SK-N-SH treated with all-trans-retinoic acid at 6 μM for 48 hours (cell line): ENCODE data around the gene H19.

ENCODE experiments used
- ATAC-seq: fragments of 200-7000 bp; cut with Tn5 transposase; 3 replicates; pipeline ENCODE4 v1.9.1; 2020; ENCODE audit warnings: mild to moderate bottlenecking, moderate library complexity
- ARNTL ChIP-seq: fragments of 450-650 bp; formaldehyde crosslinking; IDR thresholded peaks from 2 replicates; pipeline ENCODE4 v1.5.0; 2020; ENCODE audit warnings: low read depth, mild to moderate bottlenecking, moderate library complexity, borderline replicate concordance
- BACH2 ChIP-seq: fragments of 250-450 bp; sonication (Bioruptor Pico); IDR thresholded peaks from 2 replicates; pipeline ENCODE4 v1.9.0; 2021; ENCODE audit warnings: mild to moderate bottlenecking, borderline replicate concordance
- CSDC2 ChIP-seq: fragments of 250-450 bp; sonication (Bioruptor Pico); IDR thresholded peaks from 2 replicates; pipeline ENCODE4 v1.5.0; 2020; ENCODE audit warnings: mild to moderate bottlenecking, moderate library complexity
- ESRRG ChIP-seq: fragments of 250-450 bp; sonication (Bioruptor Pico); IDR thresholded peaks from 2 replicates; pipeline ENCODE4 v1.6.1; 2021; ENCODE audit warnings: mild to moderate bottlenecking
- GLIS3 ChIP-seq: fragments of 250-450 bp; sonication (Bioruptor Pico); IDR thresholded peaks from 2 replicates; pipeline ENCODE4 v1.5.0; 2020; ENCODE audit warnings: mild to moderate bottlenecking, moderate library complexity
- ISL1 ChIP-seq: fragments of 250-450 bp; sonication (Bioruptor Pico); IDR thresholded peaks from 2 replicates; pipeline ENCODE4 v2.1.2; 2022; ENCODE audit warnings: mild to moderate bottlenecking, moderate library complexity
- OSR1 ChIP-seq: fragments of 250-450 bp; sonication (Bioruptor Pico); IDR thresholded peaks from 2 replicates; pipeline ENCODE4 v1.8.0; 2022; ENCODE audit warnings: moderate library complexity, mild to moderate bottlenecking, inconsistent platforms
- PPARA ChIP-seq: fragments of 250-450 bp; sonication (Bioruptor Pico); IDR thresholded peaks from 2 replicates; pipeline ENCODE4 v1.5.0; 2020; ENCODE audit warnings: mild to moderate bottlenecking, borderline replicate concordance
- RARB ChIP-seq: fragments of 250-450 bp; sonication (Bioruptor Pico); IDR thresholded peaks from 2 replicates; pipeline ENCODE4 v1.8.0; 2021; ENCODE audit warnings: mild to moderate bottlenecking, moderate library complexity
- SNAI2 ChIP-seq: fragments of 250-450 bp; sonication (Bioruptor Pico); IDR thresholded peaks from 2 replicates; pipeline ENCODE4 v1.5.0; 2020; ENCODE audit warnings: mild to moderate bottlenecking, moderate library complexity
- TCF4 ChIP-seq: fragments of 250-450 bp; sonication (Bioruptor Pico); IDR thresholded peaks from 2 replicates; pipeline ENCODE4 v1.8.0; 2021; ENCODE audit warnings: mild to moderate bottlenecking, moderate library complexity, borderline replicate concordance
- TOX ChIP-seq: fragments of 250-450 bp; sonication (Bioruptor Pico); IDR thresholded peaks from 2 replicates; pipeline ENCODE4 v1.8.0; 2021; ENCODE audit warnings: mild to moderate bottlenecking, moderate library complexity, borderline replicate concordance
- ZC3H10 ChIP-seq: fragments of 250-450 bp; sonication (Bioruptor Pico); IDR thresholded peaks from 2 replicates; pipeline ENCODE4 v1.5.1; 2021; ENCODE audit warnings: mild to moderate bottlenecking, moderate library complexity
- ZFP30 ChIP-seq: fragments of 450-650 bp; formaldehyde crosslinking; IDR thresholded peaks from 2 replicates; pipeline ENCODE4 v1.5.0; 2022; ENCODE audit warnings: mild to moderate bottlenecking, moderate library complexity
- ZNF565 ChIP-seq: fragments of 450-650 bp; formaldehyde crosslinking; conservative IDR thresholded peaks from 2 replicates; pipeline ENCODE4 v1.5.0; 2020; ENCODE audit warnings: low read depth, mild to moderate bottlenecking, moderate library complexity
- ZNF8 ChIP-seq: fragments of 450-650 bp; formaldehyde crosslinking; IDR thresholded peaks from 2 replicates; pipeline ENCODE4 v1.5.0; 2020; ENCODE audit warnings: mild to moderate bottlenecking, moderate library complexity
- TF ChIP-seq, protein P1 (sequence below): fragments of 250-450 bp; sonication (Bioruptor Pico); IDR thresholded peaks from 2 replicates; pipeline ENCODE4 v1.5.0; 2020; ENCODE audit warnings: mild to moderate bottlenecking, moderate library complexity
- TF ChIP-seq, protein P2 (sequence below): fragments of 250-450 bp; sonication (Bioruptor Pico); IDR thresholded peaks from 2 replicates; pipeline ENCODE4 v1.5.1; 2020; ENCODE audit warnings: low read depth, mild to moderate bottlenecking, moderate library complexity
- TF ChIP-seq, protein P3 (sequence below): fragments of 250-450 bp; sonication (Bioruptor Pico); IDR thresholded peaks from 2 replicates; pipeline ENCODE4 v1.5.1; 2021; ENCODE audit warnings: mild to moderate bottlenecking, moderate library complexity

H19 gene

DNA sequence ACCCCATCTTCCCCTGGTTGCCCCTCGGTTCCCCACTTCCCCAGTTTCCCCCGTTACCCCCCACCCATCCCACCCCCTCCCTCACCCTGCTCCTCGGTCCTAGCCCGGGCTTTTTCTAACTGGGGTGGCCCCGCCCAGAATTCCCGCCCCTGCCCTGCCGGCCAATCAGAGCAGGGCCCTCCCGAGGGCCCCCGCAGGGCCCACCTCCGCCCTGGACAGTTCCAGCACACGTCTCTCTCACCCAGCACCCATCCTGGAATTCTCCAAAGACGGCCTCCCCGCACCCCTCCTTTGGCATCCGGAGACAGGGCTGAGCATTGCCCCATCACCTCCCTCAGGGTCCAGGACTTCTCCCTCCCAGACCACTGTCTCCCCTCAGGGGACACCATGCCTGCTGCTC lies at the start of gene H19:
TSS of gene H19 (minus strand) at position 88 of the 400 bp plus-strand sequence.
- TF ChIP-seq GLIS3 (CRISPR knock-in tag) = no peak
- TF ChIP-seq CSDC2 (CRISPR knock-in tag) = no peak
- TF ChIP-seq, protein P1, sequence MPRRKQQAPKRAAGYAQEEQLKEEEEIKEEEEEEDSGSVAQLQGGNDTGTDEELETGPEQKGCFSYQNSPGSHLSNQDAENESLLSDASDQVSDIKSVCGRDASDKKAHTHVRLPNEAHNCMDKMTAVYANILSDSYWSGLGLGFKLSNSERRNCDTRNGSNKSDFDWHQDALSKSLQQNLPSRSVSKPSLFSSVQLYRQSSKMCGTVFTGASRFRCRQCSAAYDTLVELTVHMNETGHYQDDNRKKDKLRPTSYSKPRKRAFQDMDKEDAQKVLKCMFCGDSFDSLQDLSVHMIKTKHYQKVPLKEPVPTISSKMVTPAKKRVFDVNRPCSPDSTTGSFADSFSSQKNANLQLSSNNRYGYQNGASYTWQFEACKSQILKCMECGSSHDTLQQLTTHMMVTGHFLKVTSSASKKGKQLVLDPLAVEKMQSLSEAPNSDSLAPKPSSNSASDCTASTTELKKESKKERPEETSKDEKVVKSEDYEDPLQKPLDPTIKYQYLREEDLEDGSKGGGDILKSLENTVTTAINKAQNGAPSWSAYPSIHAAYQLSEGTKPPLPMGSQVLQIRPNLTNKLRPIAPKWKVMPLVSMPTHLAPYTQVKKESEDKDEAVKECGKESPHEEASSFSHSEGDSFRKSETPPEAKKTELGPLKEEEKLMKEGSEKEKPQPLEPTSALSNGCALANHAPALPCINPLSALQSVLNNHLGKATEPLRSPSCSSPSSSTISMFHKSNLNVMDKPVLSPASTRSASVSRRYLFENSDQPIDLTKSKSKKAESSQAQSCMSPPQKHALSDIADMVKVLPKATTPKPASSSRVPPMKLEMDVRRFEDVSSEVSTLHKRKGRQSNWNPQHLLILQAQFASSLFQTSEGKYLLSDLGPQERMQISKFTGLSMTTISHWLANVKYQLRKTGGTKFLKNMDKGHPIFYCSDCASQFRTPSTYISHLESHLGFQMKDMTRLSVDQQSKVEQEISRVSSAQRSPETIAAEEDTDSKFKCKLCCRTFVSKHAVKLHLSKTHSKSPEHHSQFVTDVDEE (CRISPR knock-in tag) = no peak
- peak; percentile 59 for ATAC-seq

DNA sequence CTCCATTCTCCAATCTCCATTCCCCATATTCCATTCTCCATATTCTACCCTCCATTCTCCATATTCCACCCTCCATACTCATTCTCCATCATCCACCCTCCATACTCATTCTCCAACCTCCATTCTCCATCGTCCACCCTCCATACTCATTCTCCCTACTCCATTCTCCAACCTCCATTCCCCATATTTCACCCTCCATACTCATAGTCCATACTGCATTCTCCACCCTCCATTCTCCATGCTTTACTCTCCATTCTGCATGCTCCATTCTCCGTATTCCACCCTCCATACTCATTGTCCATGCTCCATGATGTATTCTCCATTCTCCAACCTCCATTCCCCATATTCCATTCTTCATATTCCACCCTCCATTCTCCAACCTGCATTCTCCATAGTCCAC lies 44.3 kb upstream of the H19 start:
- no peak for ATAC-seq
- TF ChIP-seq PPARA (CRISPR knock-in tag) (no peak), ZC3H10 (CRISPR knock-in tag) (no peak), ZFP30 (CRISPR knock-in tag) (no peak), RARB (CRISPR knock-in tag) (no peak), ARNTL (CRISPR knock-in tag) (no peak), ESRRG (CRISPR knock-in tag) (no peak), BACH2 (CRISPR knock-in tag) (no peak), TCF4 (CRISPR knock-in tag) (no peak), OSR1 (no peak), TOX (CRISPR knock-in tag) (no peak), SNAI2 (CRISPR knock-in tag) (no peak), GLIS3 (CRISPR knock-in tag) (no peak)
- TF ChIP-seq, protein P2, sequence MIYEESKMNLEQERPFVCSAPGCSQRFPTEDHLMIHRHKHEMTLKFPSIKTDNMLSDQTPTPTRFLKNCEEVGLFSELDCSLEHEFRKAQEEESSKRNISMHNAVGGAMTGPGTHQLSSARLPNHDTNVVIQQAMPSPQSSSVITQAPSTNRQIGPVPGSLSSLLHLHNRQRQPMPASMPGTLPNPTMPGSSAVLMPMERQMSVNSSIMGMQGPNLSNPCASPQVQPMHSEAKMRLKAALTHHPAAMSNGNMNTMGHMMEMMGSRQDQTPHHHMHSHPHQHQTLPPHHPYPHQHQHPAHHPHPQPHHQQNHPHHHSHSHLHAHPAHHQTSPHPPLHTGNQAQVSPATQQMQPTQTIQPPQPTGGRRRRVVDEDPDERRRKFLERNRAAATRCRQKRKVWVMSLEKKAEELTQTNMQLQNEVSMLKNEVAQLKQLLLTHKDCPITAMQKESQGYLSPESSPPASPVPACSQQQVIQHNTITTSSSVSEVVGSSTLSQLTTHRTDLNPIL (CRISPR knock-in tag) = no peak
- TF ChIP-seq, protein P3, sequence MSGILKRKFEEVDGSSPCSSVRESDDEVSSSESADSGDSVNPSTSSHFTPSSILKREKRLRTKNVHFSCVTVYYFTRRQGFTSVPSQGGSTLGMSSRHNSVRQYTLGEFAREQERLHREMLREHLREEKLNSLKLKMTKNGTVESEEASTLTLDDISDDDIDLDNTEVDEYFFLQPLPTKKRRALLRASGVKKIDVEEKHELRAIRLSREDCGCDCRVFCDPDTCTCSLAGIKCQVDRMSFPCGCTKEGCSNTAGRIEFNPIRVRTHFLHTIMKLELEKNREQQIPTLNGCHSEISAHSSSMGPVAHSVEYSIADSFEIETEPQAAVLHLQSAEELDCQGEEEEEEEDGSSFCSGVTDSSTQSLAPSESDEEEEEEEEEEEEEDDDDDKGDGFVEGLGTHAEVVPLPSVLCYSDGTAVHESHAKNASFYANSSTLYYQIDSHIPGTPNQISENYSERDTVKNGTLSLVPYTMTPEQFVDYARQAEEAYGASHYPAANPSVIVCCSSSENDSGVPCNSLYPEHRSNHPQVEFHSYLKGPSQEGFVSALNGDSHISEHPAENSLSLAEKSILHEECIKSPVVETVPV (CRISPR knock-in tag) = no peak

DNA sequence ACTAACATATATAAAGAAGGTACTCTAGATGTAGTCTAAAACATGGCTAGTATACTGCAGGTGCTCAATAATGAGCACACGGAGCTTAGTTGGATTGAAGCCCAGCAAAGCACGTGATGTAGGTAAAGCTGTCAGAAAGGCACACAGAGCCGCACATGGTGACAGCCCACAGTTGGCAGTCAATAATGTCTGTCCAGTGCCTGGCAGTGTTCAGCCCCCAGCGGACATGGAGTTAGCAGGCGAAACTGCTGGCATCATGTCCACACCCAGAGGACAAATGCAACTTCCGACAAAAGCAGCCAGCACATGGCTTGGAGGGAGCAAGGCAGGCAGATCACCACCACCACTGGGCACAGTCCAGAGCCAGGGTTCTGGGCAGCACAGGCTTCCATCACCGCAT lies 43.5 kb upstream of the H19 start:
- no peak for ATAC-seq
- TF ChIP-seq ZNF8 (CRISPR knock-in tag) = no peak
- no peak for TF ChIP-seq ZNF565 (CRISPR knock-in tag)
- TF ChIP-seq TOX (CRISPR knock-in tag) = no peak
- TF ChIP-seq ISL1 (CRISPR knock-in tag) = no peak
- TF ChIP-seq, protein P2 (CRISPR knock-in tag) = no peak
- no peak for TF ChIP-seq OSR1
- TF ChIP-seq, protein P1 (CRISPR knock-in tag) = no peak
